HG03565 (cell line): ENCODE data around the gene PASK.
"Not testable (repeated sequence)": the region's sequence is repeated elsewhere in the genome, so short reads cannot be mapped to it uniquely, and the experiment has no call there.

Experiments
- ATAC-seq: cut with Tn5 transposase; IDR thresholded peaks from one replicate; pipeline ENCODE4 v1.9.1; 2021; ENCODE audit warnings: mild to moderate bottlenecking, moderate library complexity; ENCODE audit not compliant: unreplicated experiment

Gene PASK

GRCh38 chr2:241148891-241149674, at the start of gene PASK:
Gene PASK, minus strand, starts transcription at chr2:241149472. Its CDS starts 6,440 bp downstream, at chr2:241143032.
- ATAC-seq: peak; percentile 59

GRCh38 chr2:241198381-241199279, 49.4 kb upstream of the PASK start:
- ATAC-seq: no peak

GRCh38 chr2:241197947-241198346, 48.7 kb upstream of the PASK start:
- ATAC-seq: no peak

- not testable (repeated sequence) for ATAC-seq
Measured at GRCh38 chr2:241197246-241197645, 48.0 kb upstream of the PASK start.

GRCh38 chr2:241195506-241196130, 46.3 kb upstream of the PASK start:
- no peak for ATAC-seq

GRCh38 chr2:241194811-241195210, 45.5 kb upstream of the PASK start:
- ATAC-seq: no peak

GRCh38 chr2:241193271-241193670, 44.0 kb upstream of the PASK start:
- no peak for ATAC-seq

- ATAC-seq: no peak
Measured at GRCh38 chr2:241191081-241191480, 41.8 kb upstream of the PASK start.

- ATAC-seq: no peak
Measured at GRCh38 chr2:241190291-241190981, 41.2 kb upstream of the PASK start.

GRCh38 chr2:241189856-241190201, 40.6 kb upstream of the PASK start:
- ATAC-seq: no peak

GRCh38 chr2:241189093-241189855, 40.0 kb upstream of the PASK start:
- ATAC-seq: no peak

- no peak for ATAC-seq
Measured at GRCh38 chr2:241188361-241189092, 39.3 kb upstream of the PASK start, which contains the start of gene ANO7. Gene ANO7, plus strand, starts transcription at chr2:241188677. Its CDS starts 1,387 bp downstream, at chr2:241190064.

GRCh38 chr2:241187918-241188234, 38.6 kb upstream of the PASK start:
- no peak for ATAC-seq

- no peak for ATAC-seq
Measured at GRCh38 chr2:241187101-241187917, 38.0 kb upstream of the PASK start.

- no peak for ATAC-seq
Measured at GRCh38 chr2:241185961-241186360, 36.7 kb upstream of the PASK start.

- no peak for ATAC-seq
Measured at GRCh38 chr2:241184901-241185300, 35.6 kb upstream of the PASK start.

GRCh38 chr2:241183221-241183620, 33.9 kb upstream of the PASK start:
- no peak for ATAC-seq

- ATAC-seq: no peak
Measured at GRCh38 chr2:241182531-241183133, 33.4 kb upstream of the PASK start.
